HUES48 (cell line): ENCODE data around the gene DCTN2.
"Not testable (repeated sequence)": the region's sequence is repeated elsewhere in the genome, so short reads cannot be mapped to it uniquely, and the experiment has no call there.

Source experiments
- H3K27ac ChIP-seq: one replicate; pipeline ENCODE4 v1.7.0; 2013; ENCODE audit warnings: low read depth, low read length, inconsistent platforms
- H3K27me3 ChIP-seq: 2 replicates; pipeline ENCODE4 v1.6.1; 2013; ENCODE audit warnings: mild to moderate bottlenecking, low read length; ENCODE audit not compliant: control insufficient read depth, insufficient read depth
- H3K36me3 ChIP-seq: 2 replicates; pipeline ENCODE4 v1.6.1; 2013; ENCODE audit warnings: low read length; ENCODE audit not compliant: control insufficient read depth, insufficient read depth
- H3K4me1 ChIP-seq: 2 replicates; pipeline ENCODE4 v1.6.1; 2013; ENCODE audit warnings: mild to moderate bottlenecking, low read length; ENCODE audit not compliant: control insufficient read depth, insufficient read depth
- H3K4me3 ChIP-seq: 2 replicates; pipeline ENCODE4 v1.5.1; 2013; ENCODE audit warnings: mild to moderate bottlenecking, low read depth, low read length
- H3K9ac ChIP-seq: 2 replicates; pipeline ENCODE4 v1.6.1; 2013; ENCODE audit warnings: mild to moderate bottlenecking, low read depth, low read length, moderate library complexity
- H3K9me3 ChIP-seq: 2 replicates; pipeline ENCODE4 v1.6.1; 2013; ENCODE audit warnings: low read length; ENCODE audit not compliant: control insufficient read depth, insufficient read depth

DCTN2 gene

GRCh38 chr12:57513677-57514076 is 33.3 kb downstream of the DCTN2 start:
- not testable (repeated sequence) for H3K27ac ChIP-seq, H3K9ac ChIP-seq, H3K9me3 ChIP-seq, H3K4me1 ChIP-seq, H3K27me3 ChIP-seq, H3K4me3 ChIP-seq
- peaks cover 98% of the 10 kb centered on the region for H3K36me3 ChIP-seq

- Histone ChIP-seq H3K36me3 (peaks cover 99% of the 10 kb centered on the region), H3K27me3 (no peaks in the 10 kb centered on the region), H3K9ac (no peak overlapping the region), H3K4me1 (no peaks in the 10 kb centered on the region), H3K27ac (no peak overlapping the region), H3K4me3 (no peak overlapping the region), H3K9me3 (no peaks in the 10 kb centered on the region)
Measured at GRCh38 chr12:57513266-57513665, 33.7 kb downstream of the DCTN2 start.

- no peak overlapping the region for H3K4me3 ChIP-seq
- H3K36me3 ChIP-seq: peaks cover 93% of the 10 kb centered on the region
- H3K27ac ChIP-seq: no peak overlapping the region
Measured at GRCh38 chr12:57512665-57513064, 34.3 kb downstream of the DCTN2 start.

DNA sequence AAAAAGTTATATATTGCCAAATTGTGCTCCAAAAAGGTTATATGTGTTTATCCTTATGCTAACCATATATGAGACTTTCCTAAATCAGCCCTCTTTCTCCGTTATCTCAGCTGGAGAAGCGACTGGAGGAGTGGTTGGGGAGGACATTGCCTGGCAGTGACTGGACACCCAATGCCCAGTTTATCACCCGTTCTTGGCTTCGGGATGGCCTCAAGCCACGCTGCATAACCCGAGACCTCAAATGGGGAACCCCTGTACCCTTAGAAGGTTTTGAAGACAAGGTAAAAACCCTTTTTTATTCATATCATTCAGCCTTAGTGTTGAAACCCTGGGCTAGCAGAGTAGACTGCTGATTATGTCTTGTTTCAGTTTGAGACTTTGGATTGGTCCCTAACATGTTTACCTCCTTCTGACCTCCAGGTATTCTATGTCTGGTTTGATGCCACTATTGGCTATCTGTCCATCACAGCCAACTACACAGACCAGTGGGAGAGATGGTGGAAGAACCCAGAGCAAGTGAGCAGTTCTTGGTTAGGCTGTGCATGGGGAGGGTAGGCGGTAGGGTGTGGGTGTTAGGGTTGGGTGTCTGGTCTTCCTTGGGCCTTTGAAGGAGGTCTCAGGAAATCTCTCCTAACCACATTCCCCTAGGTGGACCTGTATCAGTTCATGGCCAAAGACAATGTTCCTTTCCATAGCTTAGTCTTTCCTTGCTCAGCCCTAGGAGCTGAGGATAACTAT is 35.2 kb downstream of the DCTN2 start:
- no peak overlapping the region for H3K27ac ChIP-seq
- no peaks in the 10 kb centered on the region for H3K4me1 ChIP-seq
- H3K9me3 ChIP-seq: no peaks in the 10 kb centered on the region
- peaks cover 84% of the 10 kb centered on the region for H3K36me3 ChIP-seq
- H3K9ac ChIP-seq: no peak overlapping the region
- H3K27me3 ChIP-seq: no peaks in the 10 kb centered on the region
- no peak overlapping the region for H3K4me3 ChIP-seq

More at GRCh38 chr12:57512665-57513064, 34.3 kb downstream of the DCTN2 start:
- H3K27me3 ChIP-seq: no peaks in the 10 kb centered on the region
- H3K9ac ChIP-seq: no peak overlapping the region
- no peaks in the 10 kb centered on the region for H3K9me3 ChIP-seq
- no peaks in the 10 kb centered on the region for H3K4me1 ChIP-seq

GRCh38 chr12:57511161-57511560 is 35.8 kb downstream of the DCTN2 start:
- Histone ChIP-seq H3K4me3 (no peak overlapping the region), H3K36me3 (peaks cover 83% of the 10 kb centered on the region), H3K9me3 (no peaks in the 10 kb centered on the region), H3K4me1 (no peaks in the 10 kb centered on the region), H3K27me3 (no peaks in the 10 kb centered on the region), H3K27ac (no peak overlapping the region), H3K9ac (no peak overlapping the region)

GRCh38 chr12:57507796-57508195 is 39.2 kb downstream of the DCTN2 start:
- peaks cover 81% of the 10 kb centered on the region for H3K36me3 ChIP-seq
- H3K4me3 ChIP-seq, H3K27me3 ChIP-seq, H3K9ac ChIP-seq, H3K9me3 ChIP-seq, H3K27ac ChIP-seq, H3K4me1 ChIP-seq: not testable (repeated sequence)

DNA sequence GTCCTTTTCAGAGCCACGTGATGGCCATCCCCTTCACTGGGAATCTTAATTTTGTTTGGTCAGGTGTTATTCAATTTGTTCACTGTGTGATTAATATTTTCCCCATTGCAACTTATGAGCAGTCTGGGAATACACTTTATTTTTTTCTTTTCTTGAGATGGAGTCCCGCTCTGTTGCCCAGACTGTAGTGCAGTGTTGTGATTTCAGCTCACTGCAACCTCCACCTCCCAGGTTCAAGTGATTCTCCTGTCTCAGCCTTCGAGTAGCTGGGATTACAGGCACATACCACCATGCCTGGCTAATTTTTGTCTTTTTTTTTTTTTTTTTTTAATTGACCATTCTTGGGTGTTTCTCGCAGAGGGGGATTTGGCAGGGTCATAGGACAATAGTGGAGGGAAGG is 40.5 kb downstream of the DCTN2 start:
- not testable (repeated sequence) for H3K27me3 ChIP-seq, H3K27ac ChIP-seq, H3K4me3 ChIP-seq, H3K4me1 ChIP-seq, H3K9me3 ChIP-seq, H3K9ac ChIP-seq
- H3K36me3 ChIP-seq: peaks cover 79% of the 10 kb centered on the region

GRCh38 chr12:57502311-57502969 is 44.6 kb downstream of the DCTN2 start:
- not testable (repeated sequence) for H3K4me1 ChIP-seq, H3K9ac ChIP-seq, H3K4me3 ChIP-seq, H3K27ac ChIP-seq, H3K9me3 ChIP-seq, H3K27me3 ChIP-seq
- peaks cover 84% of the 10 kb centered on the region for H3K36me3 ChIP-seq

DNA sequence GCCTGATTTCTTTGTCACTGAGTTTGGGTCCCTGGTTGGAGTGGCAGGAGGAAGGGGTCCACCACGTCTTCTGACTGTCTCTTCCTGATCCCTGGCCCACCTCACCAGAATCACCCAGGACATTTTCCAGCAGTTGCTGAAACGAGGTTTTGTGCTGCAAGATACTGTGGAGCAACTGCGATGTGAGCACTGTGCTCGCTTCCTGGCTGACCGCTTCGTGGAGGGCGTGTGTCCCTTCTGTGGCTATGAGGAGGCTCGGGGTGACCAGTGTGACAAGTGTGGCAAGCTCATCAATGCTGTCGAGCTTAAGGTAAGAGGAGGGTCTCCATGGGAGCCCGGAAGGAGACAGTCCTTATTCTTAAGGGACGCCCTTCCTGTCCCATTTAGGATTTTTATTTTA is 46.8 kb downstream of the DCTN2 start:
- Histone ChIP-seq H3K27ac (no peak overlapping the region), H3K9ac (no peak overlapping the region), H3K9me3 (no peaks in the 10 kb centered on the region), H3K4me1 (no peaks in the 10 kb centered on the region), H3K4me3 (no peak overlapping the region), H3K36me3 (peaks cover 89% of the 10 kb centered on the region), H3K27me3 (no peaks in the 10 kb centered on the region)

GRCh38 chr12:57498571-57498970 is 48.4 kb downstream of the DCTN2 start:
- no peak overlapping the region for H3K4me3 ChIP-seq
- H3K27ac ChIP-seq: no peak overlapping the region
- peaks cover 76% of the 10 kb centered on the region for H3K36me3 ChIP-seq
- H3K9me3 ChIP-seq: no peaks in the 10 kb centered on the region
- H3K9ac ChIP-seq: no peak overlapping the region
- H3K4me1 ChIP-seq: no peaks in the 10 kb centered on the region
- H3K27me3 ChIP-seq: no peaks in the 10 kb centered on the region

- Histone ChIP-seq H3K4me3 (no peak overlapping the region), H3K36me3 (peaks cover 73% of the 10 kb centered on the region), H3K9ac (no peak overlapping the region), H3K27me3 (no peaks in the 10 kb centered on the region), H3K27ac (no peak overlapping the region), H3K4me1 (no peaks in the 10 kb centered on the region), H3K9me3 (no peaks in the 10 kb centered on the region)
Measured at GRCh38 chr12:57498132-57498502, 48.9 kb downstream of the DCTN2 start.
